ENCODE results near the gene GDPGP1. TPM values are rescaled to one million over a fixed set of nuclear protein-coding genes. Genes with fewer than 3 reads are reported as not detected.
A peak's percentile ranks its signal among the peaks of the same experiment; 100 is the strongest.

Gene GDPGP1
- total RNA-seq, 3 donors from 2014 or later (not counting 1 experiment from before 2014, with no cell fraction given), result 7.8 to 11.1 (median 9.5) TPM

GRCh38 chr15:90243943-90244639 lies 10.1 kb downstream of the GDPGP1 start:
- no peak for ATAC-seq
- Histone ChIP-seq H3K27ac (ENCODE audit: low read length) (no peak overlapping the region), H3K4me1 (ENCODE audit: control insufficient read depth, insufficient read depth, low read length) (peaks cover 4% of the 10 kb centered on the region), H3K4me3 (ENCODE audit: low read length) (no peak overlapping the region), H3K27me3 (ENCODE audit: control insufficient read depth, insufficient read depth, low read length) (no peaks in the 10 kb centered on the region), H3K36me3 (ENCODE audit: control insufficient read depth, insufficient read depth, low read length) (peaks cover 14% of the 10 kb centered on the region), H3K9me3 (ENCODE audit: control insufficient read depth, insufficient read depth, low read length) (no peaks in the 10 kb centered on the region)
- no peaks in the 10 kb centered on the region for H3K9me3 Mint-ChIP-seq
- no peak for TF ChIP-seq CTCF (IDR thresholded peaks at IDR 0.05)
- no peak overlapping the region for H3K4me3 Mint-ChIP-seq
- 93% methylated on average over 10 of the region's 10 CpGs for WGBS (ENCODE audit: insufficient coverage)
- no peak overlapping the region for H3K27ac Mint-ChIP-seq
- H3K4me1 Mint-ChIP-seq, result peaks cover 3 to 11% of the 10 kb centered on the region in 2 donors
- intact Hi-C loops (cut with micrococcal nuclease), result no loop called here
- H3K36me3 Mint-ChIP-seq, result no peaks in the 10 kb centered on the region
- no peaks in the 10 kb centered on the region for H3K27me3 Mint-ChIP-seq (ENCODE audit: low read depth in 2 of 2)
- no peak for DNase-seq

DNA sequence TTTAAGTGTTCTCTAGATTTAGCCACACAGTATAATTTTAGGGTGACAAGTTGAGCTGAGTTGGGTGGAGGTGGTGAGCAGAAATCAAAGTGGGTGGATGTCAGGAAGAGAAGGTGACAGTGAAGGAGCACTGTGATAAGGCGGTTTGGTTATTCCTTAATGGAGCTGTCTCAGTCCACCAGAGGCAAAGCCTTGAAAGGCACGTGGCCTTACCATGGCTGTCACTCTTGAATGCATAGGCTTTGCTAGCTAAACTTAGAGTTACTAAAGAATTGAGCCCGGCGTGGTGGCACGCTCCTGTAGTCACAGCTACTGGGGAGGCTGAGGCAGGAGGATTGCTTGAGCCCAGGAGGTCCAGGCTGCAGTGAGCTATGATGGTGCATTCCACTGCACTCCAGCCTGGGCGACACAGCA lies 14.8 kb downstream of the GDPGP1 start:
- ATAC-seq (peak in 1 of 3 donors; percentile 21), DNase-seq (no peak)
- H3K27ac ChIP-seq (ENCODE audit: low read length), result no peak overlapping the region
- Mint-ChIP-seq H3K4me3 (peak overlapping the region; percentile 89), H3K9me3 (no peaks in the 10 kb centered on the region), H3K36me3 (no peaks in the 10 kb centered on the region), H3K27ac (peak overlapping the region; percentile 78 to 82), H3K4me1 (peaks cover 10 to 24% of the 10 kb centered on the region in 2 donors), H3K27me3 (ENCODE audit: low read depth in 2 of 2) (no peaks in the 10 kb centered on the region)
- H3K4me3 ChIP-seq (ENCODE audit: low read length), result no peak overlapping the region
- intact Hi-C loops (cut with micrococcal nuclease), result no loop called here
- TF ChIP-seq CTCF (IDR thresholded peaks at IDR 0.05), result no peak
- no peaks in the 10 kb centered on the region for H3K27me3 ChIP-seq (ENCODE audit: control insufficient read depth, insufficient read depth, low read length)
- H3K36me3 ChIP-seq (ENCODE audit: control insufficient read depth, insufficient read depth, low read length), result no peaks in the 10 kb centered on the region
- 83% methylated on average over 6 of the region's 6 CpGs for whole genome bisulfite sequencing (ENCODE audit: insufficient coverage)
- no peaks in the 10 kb centered on the region for H3K9me3 ChIP-seq (ENCODE audit: control insufficient read depth, insufficient read depth, low read length)
- H3K4me1 ChIP-seq (ENCODE audit: control insufficient read depth, insufficient read depth, low read length), result peaks cover 18% of the 10 kb centered on the region

DNA sequence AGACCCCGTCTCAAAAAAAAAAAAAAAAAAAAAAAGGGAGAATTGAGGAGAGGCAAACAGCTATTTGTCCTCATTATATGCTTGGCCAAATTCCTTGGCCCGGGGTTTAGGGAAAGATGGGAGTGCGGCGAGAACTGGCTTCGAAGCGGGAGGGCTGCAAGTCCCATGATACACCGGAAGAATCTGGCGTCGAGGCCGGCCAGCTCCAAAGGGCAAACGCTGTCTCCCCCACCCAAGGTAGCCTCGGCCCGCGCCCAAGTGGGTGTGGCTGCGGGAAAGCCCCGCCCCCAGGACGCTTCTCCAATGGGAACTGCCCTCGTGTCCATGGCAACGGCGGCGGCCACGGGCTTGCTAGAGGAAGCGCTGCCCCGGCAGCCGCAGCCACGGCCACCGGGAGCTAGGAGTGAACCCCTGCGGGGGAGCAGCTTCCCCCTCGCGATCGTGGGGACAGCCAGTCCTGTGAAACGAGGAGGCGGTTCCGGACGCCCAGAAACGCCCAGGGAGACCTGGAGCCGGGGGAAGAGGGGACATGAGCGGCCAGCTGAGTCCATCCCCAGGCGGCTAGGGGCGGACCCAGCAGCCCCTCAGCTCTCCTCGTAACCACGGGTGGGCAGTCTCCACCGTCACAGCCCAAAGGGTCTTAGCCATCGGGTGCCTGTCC lies 15.3 kb downstream of the GDPGP1 start, which contains the start of gene TTLL13:
TSS of gene TTLL13 (plus strand) at position 354 of the 661 bp plus-strand sequence. CDS start 1,075 bp downstream, outside the sequence.
- Mint-ChIP-seq H3K36me3 (no peaks in the 10 kb centered on the region), H3K4me3 (peak within 1 kb of the TSS; percentile 89), H3K27me3 (ENCODE audit: low read depth in 2 of 2) (no peaks in the 10 kb centered on the region), H3K4me1 (peaks cover 10 to 24% of the 10 kb centered on the region in 2 donors), H3K27ac (peak within 1 kb of the TSS; percentile 78 to 82), H3K9me3 (no peaks in the 10 kb centered on the region)
- H3K4me3 ChIP-seq (ENCODE audit: low read length), result peak within 1 kb of the TSS; percentile 59
- H3K27me3 ChIP-seq (ENCODE audit: control insufficient read depth, insufficient read depth, low read length), result no peaks in the 10 kb centered on the region
- peak; percentile 72 to 87 (median 80) for ATAC-seq
- TF ChIP-seq CTCF (IDR thresholded peaks at IDR 0.05), result no peak
- H3K4me1 ChIP-seq (ENCODE audit: control insufficient read depth, insufficient read depth, low read length), result peaks cover 18% of the 10 kb centered on the region
- DNase-seq, result peak; percentile 48 to 71
- 4% methylated on average over 44 of the region's 44 CpGs for WGBS (ENCODE audit: insufficient coverage)
- H3K36me3 ChIP-seq (ENCODE audit: control insufficient read depth, insufficient read depth, low read length), result no peaks in the 10 kb centered on the region
- intact Hi-C loops (cut with micrococcal nuclease), result no loop called here
- H3K27ac ChIP-seq (ENCODE audit: low read length), result peak within 1 kb of the TSS; percentile 19
- no peaks in the 10 kb centered on the region for H3K9me3 ChIP-seq (ENCODE audit: control insufficient read depth, insufficient read depth, low read length)

All from natural killer cell (primary cell).